ENCODE data around the gene TRPV6.

- no peak for TF ChIP-seq CTBP1 (IDR thresholded peaks at IDR 0.05; ENCODE audit: borderline replicate concordance)
- TF ChIP-seq BHLHE40 (IDR thresholded peaks at IDR 0.05; ENCODE audit: borderline replicate concordance), result no peak
- TF ChIP-seq L3MBTL2 (conservative IDR thresholded peaks at IDR 0.05), result no peak
Observed at GRCh38 chr7:142882338-142882678, 3.2 kb downstream of the TRPV6 start.
